Measurements from ENCODE around the gene IL9.
"Not testable (repeated sequence)": the region's sequence is repeated elsewhere in the genome, so short reads cannot be mapped to it uniquely, and the experiment has no call there.

Gene IL9

DNA sequence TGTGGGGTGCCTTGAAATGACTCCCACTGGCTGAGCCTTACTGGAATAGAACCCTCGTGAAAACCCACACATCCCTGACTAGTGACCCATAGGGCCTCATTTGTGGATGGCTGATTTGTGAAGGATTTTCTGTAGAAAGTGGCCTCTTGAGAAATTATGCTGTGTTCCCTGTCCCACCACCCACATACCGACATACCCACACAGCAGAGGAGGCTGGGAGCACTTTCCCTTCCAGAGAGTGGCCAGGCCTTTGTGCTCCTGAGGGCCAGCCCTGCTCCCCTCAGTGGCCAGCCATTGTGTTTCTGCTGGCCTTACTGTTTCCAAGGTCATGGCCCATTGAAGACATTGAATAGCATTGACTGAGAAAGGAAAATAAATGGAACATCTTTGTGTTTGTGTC, 29.6 kb downstream of the IL9 start:
- DNase-seq, result no peak

DNA sequence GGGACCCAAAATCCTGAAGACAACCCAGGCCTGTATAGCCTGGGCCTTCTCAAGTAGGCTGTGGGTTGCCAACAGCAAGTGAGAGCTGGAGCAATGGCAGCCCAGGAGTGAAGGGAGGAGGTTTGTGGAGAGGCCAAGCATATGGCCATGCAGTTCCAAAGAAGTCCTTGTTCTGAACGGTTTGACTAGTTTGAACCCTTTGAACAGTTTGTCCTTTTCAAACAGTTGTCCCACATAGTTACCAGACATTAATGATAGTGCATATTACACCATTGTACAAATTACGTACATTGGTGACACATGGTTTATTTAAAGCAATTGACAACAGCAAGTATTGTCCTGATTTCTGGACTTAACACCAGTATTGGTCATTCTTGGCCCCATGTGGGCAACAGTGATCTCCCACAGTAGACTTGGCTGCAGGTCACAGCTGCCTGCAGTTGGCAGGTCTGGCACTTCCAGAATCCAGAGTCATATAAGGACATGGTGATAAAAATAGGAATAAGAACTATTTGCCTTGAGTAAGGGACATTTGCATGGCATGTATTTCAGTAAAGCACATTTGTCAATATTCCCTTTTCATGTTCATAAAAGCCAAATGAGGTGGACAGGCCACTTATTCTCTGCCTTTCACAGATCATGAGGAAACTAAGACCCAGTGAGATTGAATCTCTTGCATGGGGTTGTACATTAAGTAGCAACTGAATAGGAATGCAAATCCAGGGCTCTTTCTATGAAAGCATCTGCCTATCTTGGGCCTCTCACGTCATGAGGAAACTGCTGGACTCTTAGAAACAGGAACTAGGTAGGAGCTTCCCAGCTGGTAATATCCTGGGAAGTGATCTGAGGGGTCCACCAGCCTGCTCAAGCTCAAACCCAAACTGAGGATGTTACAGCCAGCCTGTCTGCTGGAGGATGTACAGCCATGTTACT, 30.9 kb downstream of the IL9 start:
- no peak for DNase-seq

DNA sequence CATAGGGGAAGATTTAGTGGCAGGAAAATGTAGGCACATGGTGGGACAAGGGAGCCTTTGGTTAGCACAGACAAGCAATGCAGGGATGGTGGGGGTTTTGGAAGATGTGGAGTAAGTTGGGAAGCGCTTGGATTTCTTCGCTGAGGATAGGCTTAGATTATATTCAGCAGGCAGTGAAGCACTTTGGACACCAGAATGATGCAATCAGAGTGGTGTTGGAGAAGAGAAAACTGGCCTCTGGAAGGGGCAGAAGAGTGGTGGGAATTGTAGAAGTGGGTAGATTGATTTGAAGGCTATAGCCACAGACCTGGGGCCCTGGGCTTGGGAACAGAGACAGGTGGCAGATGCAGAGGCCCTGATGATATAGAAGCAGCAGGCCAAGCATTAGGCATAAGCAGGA, 32.9 kb downstream of the IL9 start:
- no peak for DNase-seq

DNA sequence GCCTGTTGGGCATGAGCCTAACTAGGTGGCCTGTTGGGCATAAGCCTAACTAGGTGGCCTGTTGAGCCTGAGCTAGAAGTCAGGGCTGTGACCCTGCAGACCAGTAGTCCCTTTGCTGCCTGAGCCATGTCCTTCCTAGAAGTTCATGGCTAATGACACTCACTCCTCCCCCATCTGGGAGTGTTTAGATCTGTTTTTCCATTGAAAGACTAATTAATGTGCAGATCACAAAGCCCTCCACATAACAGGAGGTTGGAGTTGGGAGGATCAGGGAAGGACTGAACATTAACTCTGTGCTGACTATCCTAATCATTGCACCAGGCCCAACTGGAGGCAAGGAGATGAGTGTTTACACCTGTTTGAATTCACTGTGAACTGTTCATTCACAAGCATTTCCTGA, 33.6 kb downstream of the IL9 start:
- DNase-seq, result no peak

DNA sequence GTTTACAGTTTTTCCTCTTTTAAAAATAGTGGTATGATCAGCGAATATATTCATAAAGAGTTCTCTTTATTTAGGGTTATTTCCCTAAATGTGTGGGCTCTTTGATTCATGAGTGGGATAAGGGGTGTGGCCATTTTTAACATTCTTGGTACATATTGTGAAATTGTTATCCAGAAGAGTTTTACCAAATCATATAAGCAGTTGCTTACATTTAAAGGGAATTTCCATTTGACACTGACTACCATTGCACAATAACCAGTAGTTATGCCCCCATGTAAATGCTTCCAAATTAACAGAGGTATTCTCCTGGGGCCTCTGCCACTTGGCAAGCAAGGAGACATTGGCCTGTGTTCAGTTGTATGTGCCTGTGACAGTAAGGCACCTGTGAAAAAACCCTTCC, 34.0 kb downstream of the IL9 start:
- DNase-seq, result no peak

DNA sequence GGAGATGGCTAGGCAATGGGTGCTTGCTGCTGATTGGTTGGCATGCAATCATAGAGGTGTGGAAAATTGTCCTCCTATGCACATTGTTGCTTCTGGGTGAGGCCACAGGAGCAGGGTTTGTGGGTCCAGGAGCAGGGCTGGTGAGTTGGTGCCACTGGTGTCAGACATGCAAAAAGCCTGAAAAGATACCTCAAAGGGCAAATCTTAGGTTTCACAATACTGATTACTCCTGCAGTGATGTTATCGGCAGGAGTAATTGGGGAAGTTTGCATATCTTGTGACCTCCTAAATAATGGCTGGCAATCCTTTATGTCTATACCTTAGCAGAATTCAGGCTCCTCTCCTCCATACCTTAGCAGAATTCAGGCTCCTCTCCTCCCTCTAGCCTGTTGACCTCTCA, 36.0 kb downstream of the IL9 start:
- no peak for DNase-seq

DNA sequence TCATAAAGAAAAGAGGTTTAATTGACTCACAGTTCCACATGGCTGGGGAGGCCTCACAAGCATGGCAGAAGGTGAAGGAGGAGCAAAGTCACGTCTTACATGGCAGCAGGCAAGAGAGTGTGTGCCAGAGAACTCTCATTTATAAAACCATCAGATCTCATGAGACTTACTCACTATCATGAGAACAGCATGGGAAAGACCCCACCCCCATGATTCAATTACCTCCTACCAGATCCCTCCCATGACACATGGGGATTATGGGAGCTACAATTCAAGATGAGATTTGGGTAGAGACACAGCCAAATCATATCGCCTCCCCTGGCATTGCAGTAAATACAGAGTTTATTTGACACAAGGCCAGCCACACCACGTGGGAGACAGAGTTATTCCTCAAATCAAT, 36.5 kb downstream of the IL9 start:
- not testable (repeated sequence) for DNase-seq

DNA sequence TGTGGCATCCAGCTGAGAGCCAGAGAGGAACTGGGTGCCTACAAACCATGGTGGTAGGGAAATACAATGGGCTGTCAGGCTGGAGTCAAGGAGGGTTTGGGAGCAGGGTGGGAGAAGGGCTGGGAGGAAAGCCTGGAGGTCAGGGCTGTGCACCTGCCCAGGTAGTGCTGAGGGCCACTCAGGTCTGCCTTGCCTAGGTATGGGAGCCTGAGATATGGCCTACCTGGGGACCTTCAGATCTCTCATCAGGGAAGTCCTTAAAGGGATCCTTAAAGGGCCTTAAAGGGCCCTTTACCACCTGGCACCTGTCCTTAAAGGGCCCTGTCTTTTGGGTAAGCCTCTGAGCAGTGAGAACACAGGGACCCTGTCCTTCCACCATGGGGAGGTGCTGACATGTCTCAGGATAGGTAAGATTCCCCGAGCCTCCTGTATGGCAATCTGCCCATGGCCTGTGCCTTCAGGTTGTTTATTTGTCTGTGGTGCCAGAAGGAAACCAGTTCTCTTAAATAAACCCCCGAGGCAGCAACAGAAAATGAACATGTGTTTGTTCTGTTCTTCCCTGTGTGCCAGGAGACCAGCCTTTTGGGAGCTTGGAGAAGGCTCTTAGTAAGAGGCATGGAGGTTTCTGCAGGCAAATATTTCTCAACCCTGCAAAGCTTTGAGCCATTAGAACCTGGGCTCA, 37.9 kb downstream of the IL9 start:
- no peak for DNase-seq

DNA sequence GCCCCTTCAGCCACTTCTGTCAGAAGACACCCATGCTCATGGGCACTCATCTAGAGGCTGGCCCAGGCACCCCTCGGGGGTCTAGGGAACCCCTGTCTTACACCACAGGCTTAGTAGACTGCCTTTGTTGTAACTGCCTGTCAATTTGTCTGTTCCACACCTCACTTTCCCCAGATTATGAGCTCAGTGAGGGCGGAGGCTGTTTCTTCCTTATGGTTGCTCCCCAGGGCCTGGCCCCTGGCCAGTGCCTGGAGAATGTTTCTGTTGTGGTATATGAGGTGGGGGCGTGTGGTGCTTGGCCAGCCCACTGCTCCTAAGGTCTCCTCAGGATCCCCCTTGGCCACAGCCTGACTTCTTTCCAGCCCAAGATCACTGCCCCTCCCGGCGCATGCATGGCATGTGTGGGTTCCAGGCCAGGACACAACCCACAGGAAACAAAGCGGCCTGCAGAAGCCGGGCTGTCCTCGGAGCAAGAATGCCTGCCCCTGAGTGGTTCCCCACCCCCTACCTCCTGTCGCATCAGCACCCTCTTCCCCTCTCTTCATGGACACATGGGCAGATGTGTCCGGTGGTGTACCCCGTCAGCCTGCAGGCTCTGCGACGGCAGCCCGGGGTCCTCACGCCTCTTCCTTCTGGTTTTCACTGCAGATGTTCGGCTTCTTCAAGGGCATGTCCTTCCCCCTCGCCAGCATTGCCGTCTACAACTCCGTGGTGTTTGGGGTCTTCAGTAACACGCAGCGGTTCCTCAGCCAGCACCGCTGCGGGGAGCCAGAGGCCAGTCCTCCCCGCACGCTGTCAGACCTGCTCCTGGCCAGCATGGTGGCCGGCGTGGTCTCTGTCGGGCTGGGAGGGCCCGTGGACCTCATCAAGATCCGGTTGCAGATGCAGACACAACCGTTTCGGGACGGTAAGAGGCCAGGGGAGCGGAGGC, 43.5 kb downstream of the IL9 start:
- no peak for DNase-seq

DNA sequence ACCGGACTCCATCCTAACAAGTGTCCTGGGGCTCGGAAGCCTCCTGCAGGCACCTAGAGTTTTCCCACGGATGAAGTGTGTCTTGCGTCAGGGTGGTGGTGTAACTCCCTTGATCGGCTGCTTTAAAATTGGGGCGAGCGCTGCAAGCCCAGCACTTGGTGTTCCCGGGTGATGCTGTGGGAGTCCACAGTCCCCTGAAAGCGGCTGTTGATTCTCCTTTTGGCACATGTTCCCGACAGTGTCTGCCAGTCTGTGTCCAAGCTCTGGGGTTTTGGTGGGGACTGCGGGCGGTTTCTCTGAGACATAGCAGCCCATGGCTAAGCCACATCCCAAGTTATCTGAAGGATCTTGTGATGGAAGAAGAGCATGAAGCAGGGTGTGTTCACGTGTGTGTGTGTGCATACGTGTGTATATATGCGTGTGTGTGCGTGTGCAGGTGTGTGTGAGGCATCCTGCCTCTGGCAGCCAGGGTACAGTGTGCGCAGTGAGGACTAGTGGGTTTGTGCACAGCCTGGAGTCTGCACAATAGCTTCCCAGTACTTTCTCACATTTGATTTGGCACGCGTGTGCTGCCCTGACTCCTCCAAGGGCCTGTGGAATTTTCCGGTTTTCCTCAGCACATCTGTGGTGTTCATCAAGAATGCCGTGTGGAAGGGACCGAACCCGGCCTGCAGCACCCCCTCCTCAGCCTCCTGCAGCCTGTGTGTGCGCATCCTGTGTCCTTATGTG, 44.3 kb downstream of the IL9 start:
- no peak for DNase-seq

DNA sequence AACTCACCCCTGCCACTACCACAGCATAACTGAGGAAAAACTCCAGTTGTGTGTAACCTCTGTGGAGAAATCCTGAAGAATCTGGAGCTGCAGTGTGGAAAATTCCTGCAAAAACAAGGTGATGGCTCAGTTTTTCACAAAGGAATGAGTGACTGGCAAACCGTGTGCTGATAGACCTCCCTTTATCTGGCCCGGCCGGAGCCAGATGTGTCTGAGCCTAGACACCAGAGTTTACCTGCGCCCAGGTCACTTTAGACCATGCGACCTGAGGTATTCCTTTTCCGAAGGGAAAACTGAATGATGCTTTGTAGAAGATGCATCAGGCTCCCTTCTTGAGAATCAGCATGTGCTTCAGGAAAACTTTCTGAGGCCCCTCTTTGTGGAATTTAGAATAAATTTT, 45.0 kb downstream of the IL9 start:
- DNase-seq, result no peak

DNA sequence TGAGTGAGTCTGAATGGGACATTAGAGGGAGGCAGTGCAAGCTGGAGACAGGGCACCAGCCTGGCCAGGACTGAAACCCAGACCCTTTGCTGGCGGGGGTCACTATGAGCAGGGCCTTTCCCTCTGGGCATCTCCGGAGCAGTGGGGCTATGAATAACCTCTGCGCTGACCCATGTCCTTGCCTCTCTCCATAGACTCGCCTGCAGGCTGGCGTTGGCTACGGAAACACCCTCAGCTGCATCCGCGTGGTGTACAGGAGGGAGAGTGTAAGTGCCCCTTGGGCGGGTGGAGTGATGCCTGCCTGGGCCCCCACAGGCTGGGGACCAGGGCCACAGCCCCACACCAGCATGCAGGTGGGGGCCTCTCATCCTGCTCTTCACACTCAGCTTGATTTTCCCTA, 45.4 kb downstream of the IL9 start:
- no peak for DNase-seq

DNA sequence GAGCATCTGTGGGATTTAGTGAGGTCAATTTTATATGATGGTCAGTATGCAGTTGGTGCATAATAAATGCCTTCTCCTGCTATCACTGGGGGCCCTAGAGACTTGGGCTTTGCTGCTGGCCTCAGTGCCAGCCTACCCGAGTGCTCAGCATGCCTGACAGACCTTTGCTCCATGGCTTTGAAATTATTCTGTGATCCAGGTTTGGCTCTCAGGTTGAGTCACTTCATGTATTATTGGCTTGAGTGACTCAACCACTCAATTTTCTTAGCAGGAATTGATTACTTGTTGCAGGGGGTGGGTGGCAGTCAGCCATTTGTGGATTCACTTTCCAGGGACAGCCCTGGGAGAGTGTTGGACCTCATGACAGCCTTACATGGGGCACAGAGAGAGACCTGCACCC, 47.7 kb downstream of the IL9 start:
- DNase-seq, result no peak

DNA sequence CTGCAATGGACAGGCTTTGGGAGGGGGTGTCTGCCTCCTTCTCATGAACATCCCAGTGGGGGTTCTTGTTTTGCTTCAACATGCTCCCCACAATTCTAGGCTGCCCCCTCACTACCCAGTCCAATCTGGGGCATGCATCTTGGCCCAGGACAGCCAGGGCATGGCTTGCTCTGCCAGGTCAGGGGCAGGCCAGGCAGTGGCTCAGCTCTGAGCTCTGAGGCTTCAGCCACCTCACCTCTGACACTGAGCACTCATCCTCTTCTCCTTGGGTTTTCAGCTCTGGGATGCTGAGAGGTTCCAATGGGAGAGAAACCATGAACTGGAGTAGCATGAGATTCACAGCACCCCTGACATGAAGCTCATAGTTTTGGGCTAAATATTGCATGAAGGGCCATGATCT, 49.3 kb downstream of the IL9 start:
- DNase-seq, result no peak

DNA sequence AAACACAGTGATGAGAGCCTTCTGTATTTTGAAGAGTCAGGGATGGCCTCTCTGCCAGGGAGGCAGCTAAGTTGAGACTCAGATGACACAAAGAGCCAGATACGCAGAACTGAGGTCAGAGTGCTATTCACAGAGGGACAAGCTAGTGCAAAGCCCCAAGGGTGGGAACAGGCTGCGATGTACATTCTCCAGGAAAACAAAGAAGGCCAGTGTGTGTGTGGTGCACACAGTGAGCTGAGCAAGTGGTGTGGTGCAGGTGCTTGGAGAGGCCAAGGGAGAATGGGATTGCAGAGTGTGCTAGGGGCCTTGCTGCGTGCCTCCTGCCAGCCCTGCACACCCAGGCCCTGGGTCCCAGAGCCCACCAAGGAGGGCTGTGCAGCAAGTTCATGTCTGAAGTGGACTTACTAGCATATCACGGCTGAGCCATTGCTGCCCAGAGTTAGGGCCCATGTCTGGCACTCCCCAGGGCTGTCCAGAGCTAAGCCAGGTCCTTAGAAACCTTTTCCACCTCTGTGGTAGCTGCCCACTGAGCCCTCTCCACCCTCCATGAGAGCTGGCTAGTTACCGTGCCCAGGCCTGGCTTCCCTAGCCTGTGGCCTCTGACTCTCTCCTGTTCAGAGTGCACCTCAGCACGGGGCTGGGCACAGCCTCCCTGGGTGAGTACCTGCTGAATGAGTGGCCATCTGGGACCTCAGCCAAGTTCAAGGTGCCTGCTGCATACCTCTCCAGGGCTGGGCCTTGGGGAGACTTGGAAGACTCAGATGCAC, 51.9 kb downstream of the IL9 start:
- DNase-seq, result no peak

DNA sequence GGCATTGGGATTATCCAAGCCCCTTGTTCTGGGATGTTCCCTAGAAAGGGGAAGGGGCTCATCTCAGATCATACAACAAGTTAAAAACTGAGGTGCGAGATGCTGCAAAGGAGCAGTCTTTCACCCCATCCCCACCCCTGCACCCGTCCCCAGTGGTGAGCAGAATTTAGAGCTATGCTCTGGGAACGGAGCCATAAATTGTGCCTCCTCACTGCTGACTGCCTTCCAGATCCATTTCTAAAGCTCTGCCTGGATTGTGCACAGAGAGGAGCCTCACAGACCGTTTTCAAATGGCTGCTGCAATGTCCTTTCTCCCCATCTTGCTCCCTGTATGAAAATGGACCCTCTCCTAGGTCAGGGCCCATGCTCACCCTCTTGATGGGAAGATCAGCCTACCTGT, 52.9 kb downstream of the IL9 start:
- no peak for DNase-seq
